ENCODE data around the gene UBE3D. TPM values are rescaled to one million over a fixed set of nuclear protein-coding genes. Genes with fewer than 3 reads are reported as not detected.

UBE3D gene
- total and polyA plus RNA-seq, 2 donors (not counting 1 experiment from before 2014, with no cell fraction given) = 3.3 to 11.5 TPM

DNA sequence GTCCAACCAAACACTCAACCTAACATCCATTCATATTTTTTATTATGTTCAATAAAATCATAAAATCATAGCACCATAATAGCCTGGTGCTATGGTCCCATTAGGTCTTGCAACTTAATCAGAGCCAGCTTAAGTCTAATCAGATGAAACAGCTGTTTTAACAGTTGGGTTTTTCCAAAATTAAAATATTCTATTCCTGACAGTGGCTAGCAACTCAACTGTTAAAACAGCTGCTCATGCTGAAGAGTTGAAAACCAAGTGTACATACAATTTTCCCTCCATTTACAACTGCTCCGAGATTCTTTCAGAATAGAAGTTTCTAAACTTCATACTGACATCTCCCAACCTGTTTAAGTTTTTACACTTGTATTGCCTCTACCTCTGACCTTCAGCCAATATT, 89.5 kb downstream of the UBE3D start:
- Mint-ChIP-seq H3K4me3 (no peak overlapping the region), H3K9me3 (ENCODE audit: insufficient read depth) (no peaks in the 10 kb centered on the region), H3K27me3 (no peaks in the 10 kb centered on the region), H3K4me1 (no peaks in the 10 kb centered on the region), H3K27ac (no peak overlapping the region)
- no peaks in the 10 kb centered on the region for H3K9me3 ChIP-seq (ENCODE audit: control extremely low read depth in 1 of 3, control insufficient read depth in 2 of 3, insufficient read depth in 1 of 3, low read length in 2 of 3)
- WGBS (ENCODE audit: insufficient coverage) = 100% methylated on average over 1 of the region's 1 CpG
- CTCF ChIA-PET = no interaction called here
- POLR2A ChIA-PET = no interaction called here
- no peaks in the 10 kb centered on the region for H3K36me3 ChIP-seq (replicated peaks in 1 of 2; ENCODE audit: control extremely low read depth in 1 of 2, control insufficient read depth in 1 of 2, extremely low read depth in 1 of 2, insufficient read depth in 2 of 2, low read length in 1 of 2)
- DNase-seq (no peak), ATAC-seq (ENCODE audit: low read depth) (no peak)
- H3K4me1 ChIP-seq (ENCODE audit: control insufficient read depth in 2 of 2, insufficient read depth in 2 of 2, low read length in 2 of 2) = no peaks in the 10 kb centered on the region
- no peaks in the 10 kb centered on the region for H3K27me3 ChIP-seq (replicated peaks in 1 of 4; ENCODE audit: control extremely low read depth in 1 of 4, control insufficient read depth in 3 of 4, insufficient read depth in 4 of 4, low read length in 3 of 4)
- H3K9ac ChIP-seq (ENCODE audit: low read length) = no peak overlapping the region
- intact Hi-C loops (cut with micrococcal nuclease) = no loop called here
- H4K20me1 ChIP-seq (ENCODE audit: control insufficient read depth, insufficient read depth, low read length, poor library complexity, severe bottlenecking) = no peaks in the 10 kb centered on the region
- TF ChIP-seq EZH2 (IDR thresholded peaks at IDR 0.05; ENCODE audit: borderline replicate concordance, insufficient read depth, low read depth, low read length, poor library complexity, severe bottlenecking) = no peak
- TF ChIP-seq, protein P1, sequence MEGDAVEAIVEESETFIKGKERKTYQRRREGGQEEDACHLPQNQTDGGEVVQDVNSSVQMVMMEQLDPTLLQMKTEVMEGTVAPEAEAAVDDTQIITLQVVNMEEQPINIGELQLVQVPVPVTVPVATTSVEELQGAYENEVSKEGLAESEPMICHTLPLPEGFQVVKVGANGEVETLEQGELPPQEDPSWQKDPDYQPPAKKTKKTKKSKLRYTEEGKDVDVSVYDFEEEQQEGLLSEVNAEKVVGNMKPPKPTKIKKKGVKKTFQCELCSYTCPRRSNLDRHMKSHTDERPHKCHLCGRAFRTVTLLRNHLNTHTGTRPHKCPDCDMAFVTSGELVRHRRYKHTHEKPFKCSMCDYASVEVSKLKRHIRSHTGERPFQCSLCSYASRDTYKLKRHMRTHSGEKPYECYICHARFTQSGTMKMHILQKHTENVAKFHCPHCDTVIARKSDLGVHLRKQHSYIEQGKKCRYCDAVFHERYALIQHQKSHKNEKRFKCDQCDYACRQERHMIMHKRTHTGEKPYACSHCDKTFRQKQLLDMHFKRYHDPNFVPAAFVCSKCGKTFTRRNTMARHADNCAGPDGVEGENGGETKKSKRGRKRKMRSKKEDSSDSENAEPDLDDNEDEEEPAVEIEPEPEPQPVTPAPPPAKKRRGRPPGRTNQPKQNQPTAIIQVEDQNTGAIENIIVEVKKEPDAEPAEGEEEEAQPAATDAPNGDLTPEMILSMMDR (IDR thresholded peaks at IDR 0.05) = no peak
- H3K4me2 ChIP-seq (replicated peaks; ENCODE audit: low read depth, low read length, poor library complexity, severe bottlenecking) = no peak overlapping the region
- no peak overlapping the region for H2AFZ ChIP-seq (ENCODE audit: insufficient read depth, low read depth, low read length, poor library complexity, severe bottlenecking)
- no peak overlapping the region for H3K27ac ChIP-seq (ENCODE audit: low read length in 2 of 2)
- no peaks in the 10 kb centered on the region for H3K79me2 ChIP-seq (ENCODE audit: control insufficient read depth, insufficient read depth, low read length)
- H3K4me3 ChIP-seq (ENCODE audit: control extremely low read depth in 1 of 5, extremely low read depth in 1 of 5, insufficient read depth in 1 of 5, low read depth in 2 of 5, low read length in 4 of 5) = no peak overlapping the region

DNA sequence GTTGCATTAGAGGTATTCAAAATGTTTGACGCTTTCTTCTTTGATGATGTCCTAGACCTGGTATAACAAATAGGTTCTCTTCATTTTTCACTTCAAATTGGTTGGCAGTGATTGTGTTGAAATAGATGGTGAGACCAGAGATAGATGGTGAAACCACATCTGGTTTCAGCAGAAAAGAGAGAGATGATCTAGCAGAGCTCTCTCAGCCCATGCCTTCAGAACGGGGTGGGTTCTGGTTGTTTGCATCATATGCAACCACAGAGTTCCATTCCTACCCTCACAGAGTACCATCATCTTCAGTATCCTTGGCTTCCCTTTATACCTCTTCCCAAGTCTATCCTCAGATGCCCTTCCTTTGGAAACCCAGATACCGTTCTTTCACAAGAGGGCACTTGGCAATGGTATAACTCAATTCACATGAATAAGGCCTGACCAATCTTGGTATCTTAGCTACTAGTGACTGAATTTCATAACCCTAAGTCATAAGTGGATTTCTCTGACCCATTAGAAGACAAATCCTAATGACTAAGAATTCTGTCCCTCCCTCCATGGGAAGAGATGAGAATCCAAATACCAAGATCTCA, 93.7 kb downstream of the UBE3D start:
- no peak overlapping the region for H3K9ac ChIP-seq (ENCODE audit: low read length)
- no peak for DNase-seq
- Mint-ChIP-seq H3K27ac (no peak overlapping the region), H3K9me3 (ENCODE audit: insufficient read depth) (no peaks in the 10 kb centered on the region), H3K4me3 (no peak overlapping the region), H3K4me1 (peaks cover 8% of the 10 kb centered on the region), H3K27me3 (no peaks in the 10 kb centered on the region)
- H4K20me1 ChIP-seq (ENCODE audit: control insufficient read depth, insufficient read depth, low read length, poor library complexity, severe bottlenecking) = no peaks in the 10 kb centered on the region
- peaks cover 3 to 4% of the 10 kb centered on the region in 2 donors for H3K4me1 ChIP-seq (ENCODE audit: control insufficient read depth in 2 of 2, insufficient read depth in 2 of 2, low read length in 2 of 2)
- H3K36me3 ChIP-seq (replicated peaks in 1 of 2; ENCODE audit: control extremely low read depth in 1 of 2, control insufficient read depth in 1 of 2, extremely low read depth in 1 of 2, insufficient read depth in 2 of 2, low read length in 1 of 2) = no peaks in the 10 kb centered on the region
- no peak overlapping the region for H3K27ac ChIP-seq (ENCODE audit: low read length in 2 of 2)
- H3K4me2 ChIP-seq (replicated peaks; ENCODE audit: low read depth, low read length, poor library complexity, severe bottlenecking) = no peak overlapping the region
- intact Hi-C loops (cut with micrococcal nuclease) = no loop called here
- H3K4me3 ChIP-seq (ENCODE audit: control extremely low read depth in 1 of 5, extremely low read depth in 1 of 5, insufficient read depth in 1 of 5, low read depth in 2 of 5, low read length in 4 of 5) = no peak overlapping the region
- no peak overlapping the region for H2AFZ ChIP-seq (ENCODE audit: insufficient read depth, low read depth, low read length, poor library complexity, severe bottlenecking)
- ATAC-seq (ENCODE audit: low read depth) = no peak
- no peaks in the 10 kb centered on the region for H3K79me2 ChIP-seq (ENCODE audit: control insufficient read depth, insufficient read depth, low read length)
- WGBS (ENCODE audit: insufficient coverage) = 100% methylated on average over 2 of the region's 3 CpGs
- H3K9me3 ChIP-seq (ENCODE audit: control extremely low read depth in 1 of 3, control insufficient read depth in 2 of 3, insufficient read depth in 1 of 3, low read length in 2 of 3) = no peaks in the 10 kb centered on the region
- TF ChIP-seq, protein P1 (IDR thresholded peaks at IDR 0.05) = no peak
- TF ChIP-seq EZH2 (IDR thresholded peaks at IDR 0.05; ENCODE audit: borderline replicate concordance, insufficient read depth, low read depth, low read length, poor library complexity, severe bottlenecking) = no peak
- POLR2A ChIA-PET = no interaction called here
- no peaks in the 10 kb centered on the region for H3K27me3 ChIP-seq (replicated peaks in 1 of 4; ENCODE audit: control extremely low read depth in 1 of 4, control insufficient read depth in 3 of 4, insufficient read depth in 4 of 4, low read length in 3 of 4)
- CTCF ChIA-PET = no interaction called here

All from B cell (primary cell).